ENCODE measurements around the gene ACTR10.
A peak's percentile ranks its signal among the peaks of the same experiment; 100 is the strongest.
"Not testable (repeated sequence)": the region's sequence is repeated elsewhere in the genome, so short reads cannot be mapped to it uniquely, and the experiment has no call there.

ACTR10 gene

GRCh38 chr14:58245562-58245961, 45.6 kb downstream of the ACTR10 start:
- H3K4me3 ChIP-seq (ENCODE audit: low read length in 2 of 2), result peak overlapping the region; percentile 90 to 96
- H2BK120ac ChIP-seq (ENCODE audit: low read depth, low read length), result no peak overlapping the region
- H3K4ac ChIP-seq (ENCODE audit: low read length), result no peak overlapping the region
- no peaks in the 10 kb centered on the region for H3K9me3 ChIP-seq (replicated peaks in 1 of 2; ENCODE audit: control insufficient read depth in 2 of 2, insufficient read depth in 1 of 2, low read depth in 1 of 2, low read length in 2 of 2)
- WGBS, 2 donors (ENCODE audit: extremely low coverage in 2 of 2, insufficient read length in 2 of 2, insufficient replicate concordance in 1 of 2), result no CpG with 5 or more reads among the region's 3 CpGs
- H2BK12ac ChIP-seq (ENCODE audit: low read length), result no peak overlapping the region
- H3K27me3 ChIP-seq (ENCODE audit: control insufficient read depth in 3 of 3, insufficient read depth in 3 of 3, low read depth in 1 of 3, low read length in 3 of 3), result no peaks in the 10 kb centered on the region
- no peak overlapping the region for H2AFZ ChIP-seq (ENCODE audit: low read length)
- H2AK5ac ChIP-seq (ENCODE audit: low read depth, low read length), result no peak overlapping the region
- no peak overlapping the region for H3K14ac ChIP-seq (ENCODE audit: low read length)
- no peak overlapping the region for H4K8ac ChIP-seq (ENCODE audit: low read depth, low read length)
- H3K27ac ChIP-seq (replicated peaks; ENCODE audit: low read length), result no peak overlapping the region
- peaks cover 0 to 38% of the 10 kb centered on the region in 2 donors for H3K36me3 ChIP-seq (replicated peaks in 1 of 2; ENCODE audit: control insufficient read depth in 2 of 2, insufficient read depth in 2 of 2, low read length in 2 of 2)
- H3K79me1 ChIP-seq (ENCODE audit: low read depth, low read length), result peaks cover 2% of the 10 kb centered on the region
- H3K9ac ChIP-seq (ENCODE audit: low read depth, low read length, poor library complexity), result no peak overlapping the region
- no peak overlapping the region for H4K91ac ChIP-seq (ENCODE audit: low read depth, low read length, poor library complexity)
- no peak overlapping the region for H3K23ac ChIP-seq (ENCODE audit: low read depth, low read length, poor library complexity)
- H3K18ac ChIP-seq (ENCODE audit: low read length), result no peak overlapping the region
- H3K4me1 ChIP-seq (ENCODE audit: control insufficient read depth in 2 of 2, insufficient read depth in 1 of 2, low read depth in 1 of 2, low read length in 2 of 2), result peaks cover 0 to 11% of the 10 kb centered on the region in 2 donors
- no peak for DNase-seq (ENCODE audit: low spot score)
- H2BK5ac ChIP-seq (ENCODE audit: low read length), result no peak overlapping the region
- no peak overlapping the region for H2BK15ac ChIP-seq (ENCODE audit: low read length)
- peak overlapping the region; percentile 38 for H3K4me2 ChIP-seq (ENCODE audit: insufficient read depth, low read length, poor library complexity, severe bottlenecking)

DNA sequence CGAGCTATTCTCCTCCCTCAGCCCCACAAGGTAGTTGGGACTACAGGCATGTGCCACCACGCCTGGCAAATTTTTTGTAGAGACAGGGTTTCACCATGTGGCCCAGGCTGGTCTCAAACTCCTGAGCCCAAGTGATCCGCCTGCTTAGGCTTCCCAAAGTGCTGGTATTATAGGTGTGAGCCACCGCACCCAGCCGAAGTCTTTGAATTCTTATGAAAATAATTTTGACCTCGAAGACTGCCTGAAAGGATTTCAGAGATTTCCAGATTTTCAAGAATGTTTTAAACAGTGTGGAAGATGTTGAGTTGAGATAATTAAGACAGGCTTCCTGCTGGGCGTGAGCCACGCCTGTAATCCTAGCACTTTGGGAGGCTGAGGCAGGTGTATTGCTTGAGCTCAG, 49.7 kb downstream of the ACTR10 start:
- Histone ChIP-seq H3K23ac (ENCODE audit: low read depth, low read length, poor library complexity) (no peak overlapping the region), H2BK12ac (ENCODE audit: low read length) (no peak overlapping the region), H2AFZ (ENCODE audit: low read length) (no peak overlapping the region), H3K18ac (ENCODE audit: low read length) (no peak overlapping the region), H2BK5ac (ENCODE audit: low read length) (no peak overlapping the region), H3K4me1 (ENCODE audit: control insufficient read depth in 2 of 2, insufficient read depth in 1 of 2, low read depth in 1 of 2, low read length in 2 of 2) (peaks cover 0 to 2% of the 10 kb centered on the region in 2 donors), H3K79me1 (ENCODE audit: low read depth, low read length) (peaks cover 5% of the 10 kb centered on the region), H2BK120ac (ENCODE audit: low read depth, low read length) (no peak overlapping the region), H3K9ac (ENCODE audit: low read depth, low read length, poor library complexity) (no peak overlapping the region), H3K14ac (ENCODE audit: low read length) (no peak overlapping the region), H2BK15ac (ENCODE audit: low read length) (no peak overlapping the region), H3K27me3 (ENCODE audit: control insufficient read depth in 3 of 3, insufficient read depth in 3 of 3, low read depth in 1 of 3, low read length in 3 of 3) (no peaks in the 10 kb centered on the region), H3K4me3 (ENCODE audit: low read length in 2 of 2) (no peak overlapping the region), H3K36me3 (replicated peaks in 1 of 2; ENCODE audit: control insufficient read depth in 2 of 2, insufficient read depth in 2 of 2, low read length in 2 of 2) (peaks cover 11 to 79% of the 10 kb centered on the region in 2 donors), H3K4me2 (ENCODE audit: insufficient read depth, low read length, poor library complexity, severe bottlenecking) (no peak overlapping the region), H3K27ac (replicated peaks; ENCODE audit: low read length) (no peak overlapping the region), H3K9me3 (replicated peaks in 1 of 2; ENCODE audit: control insufficient read depth in 2 of 2, insufficient read depth in 1 of 2, low read depth in 1 of 2, low read length in 2 of 2) (no peaks in the 10 kb centered on the region), H3K4ac (ENCODE audit: low read length) (no peak overlapping the region), H2AK5ac (ENCODE audit: low read depth, low read length) (no peak overlapping the region), H4K8ac (ENCODE audit: low read depth, low read length) (no peak overlapping the region), H4K91ac (ENCODE audit: low read depth, low read length, poor library complexity) (no peak overlapping the region)
- no peak for DNase-seq (ENCODE audit: low spot score)
- no CpG with 5 or more reads among the region's 8 CpGs for WGBS, 2 donors (ENCODE audit: extremely low coverage in 2 of 2, insufficient read length in 2 of 2, insufficient replicate concordance in 1 of 2)

DNA sequence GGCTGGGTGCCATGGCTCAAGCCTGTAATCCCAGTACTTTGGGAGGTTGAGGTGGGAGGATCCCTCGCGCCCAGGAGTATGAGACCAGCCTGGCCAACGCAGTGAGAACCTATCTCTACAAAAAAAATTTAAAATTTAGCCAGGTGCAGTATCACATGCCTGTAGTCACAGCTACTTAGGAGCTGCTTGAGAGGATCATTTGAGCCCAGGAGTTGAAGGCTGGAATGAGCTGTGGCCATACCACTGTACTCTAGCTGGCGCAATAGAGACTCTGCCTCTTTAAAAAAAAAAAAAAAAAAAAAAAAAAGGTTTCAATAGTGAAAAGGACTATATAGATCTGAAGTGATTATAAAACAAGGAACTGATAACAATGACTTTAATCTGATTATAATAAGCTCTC, 58.2 kb downstream of the ACTR10 start:
- no peak overlapping the region for H3K4me2 ChIP-seq (ENCODE audit: insufficient read depth, low read length, poor library complexity, severe bottlenecking)
- DNase-seq (ENCODE audit: low spot score), result no peak
- peaks cover 18 to 98% of the 10 kb centered on the region in 2 donors for H3K36me3 ChIP-seq (replicated peaks in 1 of 2; ENCODE audit: control insufficient read depth in 2 of 2, insufficient read depth in 2 of 2, low read length in 2 of 2)

DNA sequence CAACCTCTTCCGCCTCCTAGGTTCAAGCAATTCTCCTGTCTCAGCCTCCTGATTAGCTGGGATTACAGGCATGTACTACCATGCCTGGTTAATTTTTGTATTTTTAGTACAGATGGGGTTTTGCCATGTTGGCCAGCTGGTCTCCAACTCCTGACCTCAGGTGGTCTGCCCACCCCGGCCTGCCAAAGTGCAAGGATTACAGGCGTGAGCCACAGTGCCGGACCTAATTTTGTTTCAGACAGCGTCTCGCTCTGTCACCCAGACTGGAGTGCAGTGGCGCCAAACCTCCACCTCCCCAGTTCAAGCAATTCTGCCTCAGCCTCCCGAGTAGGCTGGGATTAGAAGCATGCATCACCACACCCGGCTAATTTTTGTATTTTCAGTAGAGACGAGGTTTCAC, 62.1 kb downstream of the ACTR10 start:
- not testable (repeated sequence) for H3K18ac ChIP-seq (ENCODE audit: low read length); H2AK5ac ChIP-seq (ENCODE audit: low read depth, low read length); DNase-seq (ENCODE audit: low spot score); H3K27me3 ChIP-seq (ENCODE audit: control insufficient read depth in 3 of 3, insufficient read depth in 3 of 3, low read depth in 1 of 3, low read length in 3 of 3); H3K23ac ChIP-seq (ENCODE audit: low read depth, low read length, poor library complexity); H3K9ac ChIP-seq (ENCODE audit: low read depth, low read length, poor library complexity); H3K79me1 ChIP-seq (ENCODE audit: low read depth, low read length); H4K91ac ChIP-seq (ENCODE audit: low read depth, low read length, poor library complexity); H2BK12ac ChIP-seq (ENCODE audit: low read length); H2BK15ac ChIP-seq (ENCODE audit: low read length); H3K4me1 ChIP-seq (ENCODE audit: control insufficient read depth in 2 of 2, insufficient read depth in 1 of 2, low read depth in 1 of 2, low read length in 2 of 2); H3K14ac ChIP-seq (ENCODE audit: low read length); H4K8ac ChIP-seq (ENCODE audit: low read depth, low read length); H2BK120ac ChIP-seq (ENCODE audit: low read depth, low read length); H3K4me2 ChIP-seq (ENCODE audit: insufficient read depth, low read length, poor library complexity, severe bottlenecking); H2BK5ac ChIP-seq (ENCODE audit: low read length); H2AFZ ChIP-seq (ENCODE audit: low read length); H3K9me3 ChIP-seq (replicated peaks in 1 of 2; ENCODE audit: control insufficient read depth in 2 of 2, insufficient read depth in 1 of 2, low read depth in 1 of 2, low read length in 2 of 2); H3K27ac ChIP-seq (replicated peaks; ENCODE audit: low read length); H3K4ac ChIP-seq (ENCODE audit: low read length); H3K4me3 ChIP-seq (ENCODE audit: low read length in 2 of 2)
- peaks cover 15 to 98% of the 10 kb centered on the region in 2 donors for H3K36me3 ChIP-seq (replicated peaks in 1 of 2; ENCODE audit: control insufficient read depth in 2 of 2, insufficient read depth in 2 of 2, low read length in 2 of 2)
- no CpG with 5 or more reads among the region's 10 CpGs for WGBS, 2 donors (ENCODE audit: extremely low coverage in 2 of 2, insufficient read length in 2 of 2, insufficient replicate concordance in 1 of 2)

More for the DNA sequence above, 58.2 kb downstream of the ACTR10 start:
- no peak overlapping the region for H2BK120ac ChIP-seq (ENCODE audit: low read depth, low read length)
- no peak overlapping the region for H2BK12ac ChIP-seq (ENCODE audit: low read length)
- WGBS, 2 donors (ENCODE audit: extremely low coverage in 2 of 2, insufficient read length in 2 of 2, insufficient replicate concordance in 1 of 2), result no CpG with 5 or more reads among the region's 4 CpGs
- no peak overlapping the region for H3K9ac ChIP-seq (ENCODE audit: low read depth, low read length, poor library complexity)
- H3K23ac ChIP-seq (ENCODE audit: low read depth, low read length, poor library complexity), result no peak overlapping the region
- no peak overlapping the region for H4K8ac ChIP-seq (ENCODE audit: low read depth, low read length)
- no peak overlapping the region for H3K4me3 ChIP-seq (ENCODE audit: low read length in 2 of 2)
- H2AFZ ChIP-seq (ENCODE audit: low read length), result no peak overlapping the region
- no peak overlapping the region for H3K27ac ChIP-seq (replicated peaks; ENCODE audit: low read length)
- H3K79me1 ChIP-seq (ENCODE audit: low read depth, low read length), result peaks cover 2% of the 10 kb centered on the region
- H3K9me3 ChIP-seq (replicated peaks in 1 of 2; ENCODE audit: control insufficient read depth in 2 of 2, insufficient read depth in 1 of 2, low read depth in 1 of 2, low read length in 2 of 2), result no peaks in the 10 kb centered on the region
- H2AK5ac ChIP-seq (ENCODE audit: low read depth, low read length), result no peak overlapping the region
- H3K4me1 ChIP-seq (ENCODE audit: control insufficient read depth in 2 of 2, insufficient read depth in 1 of 2, low read depth in 1 of 2, low read length in 2 of 2), result no peaks in the 10 kb centered on the region
- H3K4ac ChIP-seq (ENCODE audit: low read length), result no peak overlapping the region
- H3K14ac ChIP-seq (ENCODE audit: low read length), result no peak overlapping the region
- H3K27me3 ChIP-seq (ENCODE audit: control insufficient read depth in 3 of 3, insufficient read depth in 3 of 3, low read depth in 1 of 3, low read length in 3 of 3), result no peaks in the 10 kb centered on the region
- no peak overlapping the region for H2BK5ac ChIP-seq (ENCODE audit: low read length)
- H4K91ac ChIP-seq (ENCODE audit: low read depth, low read length, poor library complexity), result no peak overlapping the region
- no peak overlapping the region for H3K18ac ChIP-seq (ENCODE audit: low read length)
- no peak overlapping the region for H2BK15ac ChIP-seq (ENCODE audit: low read length)

Measured in neuronal stem cell (in vitro differentiated cells).